NOMO-1 treated with dmso at 0.1 percent for 144 hours (cell line): Measurements from ENCODE around the gene RBMX2.

Source experiments
- DNase-seq: peaks from one replicate; lab custom pipeline; 2025; ENCODE audit not compliant: unreplicated experiment; lab: John Stamatoyannopoulos, UW

RBMX2 gene

GRCh38 chrX:130444641-130445336, 43.0 kb downstream of the RBMX2 start:
- no peak for DNase-seq

- no peak for DNase-seq
Measured at GRCh38 chrX:130446974-130447373, 45.2 kb downstream of the RBMX2 start.
